Hepatocyte (in vitro differentiated cells): Measurements from ENCODE around the gene OPTC. TPM values are rescaled to one million over a fixed set of nuclear protein-coding genes. Genes with fewer than 3 reads are reported as not detected.

ENCODE experiments used
- DNase-seq: peaks from one replicate; pipeline ENCODE4 v3.0.0-alpha.2; 2016; ENCODE audit warnings: low spot score
- H2AFZ ChIP-seq: fragments of 200-600 bp; sonication (generic); 2 replicates; pipeline ENCODE4 v1.6.0; 2016; ENCODE audit warnings: antibody characterized with exemption, mild to moderate bottlenecking
- H3K27ac ChIP-seq: fragments of 200-600 bp; sonication (generic); 2 replicates; pipeline ENCODE4 v1.5.1; 2016; ENCODE audit warnings: mild to moderate bottlenecking
- H3K27me3 ChIP-seq: fragments of 200-600 bp; sonication (generic); 2 replicates; pipeline ENCODE4 v1.6.1; 2016
- H3K36me3 ChIP-seq: fragments of 200-600 bp; sonication (generic); replicated peaks from 2 replicates; pipeline ENCODE4 v1.5.1; 2016; ENCODE audit warnings: low read depth; ENCODE audit not compliant: insufficient read depth
- H3K4me1 ChIP-seq: fragments of 200-600 bp; sonication (generic); 2 replicates; pipeline ENCODE4 v1.5.1; 2016; ENCODE audit warnings: mild to moderate bottlenecking, moderate library complexity; ENCODE audit not compliant: insufficient read depth
- H3K4me2 ChIP-seq: fragments of 200-600 bp; sonication (generic); 2 replicates; pipeline ENCODE4 v1.6.0; 2016
- H3K4me3 ChIP-seq: fragments of 200-600 bp; sonication (generic); 2 replicates; pipeline ENCODE4 v1.5.1; 2016; ENCODE audit warnings: mild to moderate bottlenecking
- H3K79me2 ChIP-seq: fragments of 200-600 bp; sonication (generic); 2 replicates; pipeline ENCODE4 v1.6.0; 2017; ENCODE audit warnings: mild to moderate bottlenecking
- H3K9me2 ChIP-seq: fragments of 200-600 bp; sonication (generic); replicated peaks from 2 replicates; pipeline ENCODE4 v1.6.0; 2017; ENCODE audit warnings: mild to moderate bottlenecking; ENCODE audit not compliant: insufficient read depth
- H3K9me3 ChIP-seq: fragments of 200-600 bp; sonication (generic); 2 replicates; pipeline ENCODE4 v1.5.1; 2016; ENCODE audit warnings: low read depth, mild to moderate bottlenecking
- H4K20me1 ChIP-seq: fragments of 200-600 bp; sonication (generic); 2 replicates; pipeline ENCODE4 v1.6.0; 2016; ENCODE audit warnings: mild to moderate bottlenecking; ENCODE audit not compliant: insufficient read depth, poor library complexity, severe bottlenecking
- CTCF ChIP-seq: fragments of 200-600 bp; sonication (generic); IDR thresholded peaks from 2 replicates; pipeline ENCODE4 v1.5.1; 2016; ENCODE audit warnings: antibody characterized with exemption, mild to moderate bottlenecking; ENCODE audit not compliant: poor library complexity
- EZH2 ChIP-seq: fragments of 200-600 bp; sonication (generic); IDR thresholded peaks from 2 replicates; pipeline ENCODE4 v1.6.1; 2016; ENCODE audit warnings: antibody characterized with exemption, mild to moderate bottlenecking, borderline replicate concordance
- EZH2phosphoT487 ChIP-seq: fragments of 200-600 bp; sonication (generic); IDR thresholded peaks from one replicate; pipeline ENCODE4 v1.6.1; 2018; ENCODE audit warnings: antibody characterized with exemption, mild to moderate bottlenecking, low read depth, moderate library complexity; ENCODE audit not compliant: unreplicated experiment, severe bottlenecking
- WGBS: methylation state at CpG from one replicate; pipeline ENCODE4 v1.1.6; 2016; ENCODE audit warnings: low lambda C conversion rate; ENCODE audit errors: missing lambda C conversion rate; 5-methylcytosine and 5-hydroxymethylcytosine counted together
- polyA plus RNA-seq: library from polyadenylated mRNA; unstranded; fragments of >200 nt; fragmentation: Nextera tagmentation; extraction: Ambion mirVana; gene quantifications from 2 replicates; pipeline ENCODE4 v1.2.1, GENCODE V29; 2016
- total RNA-seq: library from RNA; depleted of rRNA; stranded (reverse); fragments of >200 nt; gene quantifications from 2 replicates; pipeline ENCODE4 v1.2.3, GENCODE V29; 2014

The OPTC gene
- total and polyA plus RNA-seq, 2 experiments from 2014 or later, result 0.28 TPM; not detected in 1

GRCh38 chr1:203512517-203512847, 18.5 kb downstream of the OPTC start:
- TF ChIP-seq EZH2phosphoT487 (no peak), CTCF (no peak), EZH2 (no peak)
- Histone ChIP-seq H3K4me2 (peak overlapping the region; percentile 6), H3K9me3 (no peaks in the 10 kb centered on the region), H2AFZ (no peak overlapping the region), H3K27me3 (no peaks in the 10 kb centered on the region), H3K79me2 (no peaks in the 10 kb centered on the region), H3K27ac (peak overlapping the region; percentile 94), H4K20me1 (no peaks in the 10 kb centered on the region), H3K4me3 (no peak overlapping the region), H3K36me3 (no peaks in the 10 kb centered on the region), H3K9me2 (no peaks in the 10 kb centered on the region), H3K4me1 (peaks cover 40% of the 10 kb centered on the region)
- 73% methylated on average over 1 of the region's 1 CpG for WGBS
- DNase-seq, result no peak

GRCh38 chr1:203512848-203513584, 19.1 kb downstream of the OPTC start:
- Histone ChIP-seq H3K4me3 (no peak overlapping the region), H3K4me2 (peak overlapping the region; percentile 55), H3K79me2 (no peaks in the 10 kb centered on the region), H3K27me3 (no peaks in the 10 kb centered on the region), H3K4me1 (peaks cover 37% of the 10 kb centered on the region), H3K9me3 (no peaks in the 10 kb centered on the region), H3K9me2 (no peaks in the 10 kb centered on the region), H4K20me1 (no peaks in the 10 kb centered on the region), H3K36me3 (no peaks in the 10 kb centered on the region), H3K27ac (peak overlapping the region; percentile 94), H2AFZ (peak overlapping the region; percentile 3)
- peak; percentile 88 for DNase-seq
- TF ChIP-seq CTCF (no peak), EZH2 (no peak), EZH2phosphoT487 (no peak)
- WGBS, result 27% methylated on average over 10 of the region's 10 CpGs

DNA sequence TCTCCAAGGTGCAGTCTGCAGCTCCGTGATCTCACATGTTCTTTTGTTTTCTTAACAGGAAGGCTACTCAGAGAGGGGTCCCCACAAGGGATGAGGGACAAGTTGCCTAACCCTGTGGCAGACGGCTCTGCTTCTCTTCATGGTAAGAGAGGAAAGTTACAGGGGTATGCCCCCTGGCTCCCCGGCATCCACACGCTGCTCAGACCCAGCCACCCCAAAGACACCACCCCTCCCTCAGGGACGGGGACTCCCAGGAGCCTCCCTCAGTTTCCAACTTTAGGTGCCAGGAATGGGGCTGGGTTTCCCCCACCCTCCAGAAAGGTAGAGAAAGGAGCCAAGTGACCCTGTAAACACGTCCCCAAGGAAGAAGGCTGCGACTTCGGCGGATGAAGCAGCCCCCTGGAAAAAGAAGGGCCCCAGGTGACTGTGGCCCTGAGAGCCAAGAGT, 19.7 kb downstream of the OPTC start:
- H3K36me3 ChIP-seq, result no peaks in the 10 kb centered on the region
- 61% methylated on average over 9 of the region's 9 CpGs for WGBS
- TF ChIP-seq EZH2phosphoT487, result no peak
- no peak for TF ChIP-seq EZH2
- no peak for TF ChIP-seq CTCF
- H4K20me1 ChIP-seq, result no peaks in the 10 kb centered on the region
- peak overlapping the region; percentile 55 for H3K4me2 ChIP-seq
- H3K9me2 ChIP-seq, result no peaks in the 10 kb centered on the region
- H3K9me3 ChIP-seq, result no peaks in the 10 kb centered on the region
- peak overlapping the region; percentile 3 for H2AFZ ChIP-seq
- no peak for DNase-seq
- peak overlapping the region; percentile 94 for H3K27ac ChIP-seq
- H3K4me3 ChIP-seq, result no peak overlapping the region
- no peaks in the 10 kb centered on the region for H3K27me3 ChIP-seq
- peaks cover 33% of the 10 kb centered on the region for H3K4me1 ChIP-seq
- no peaks in the 10 kb centered on the region for H3K79me2 ChIP-seq

DNA sequence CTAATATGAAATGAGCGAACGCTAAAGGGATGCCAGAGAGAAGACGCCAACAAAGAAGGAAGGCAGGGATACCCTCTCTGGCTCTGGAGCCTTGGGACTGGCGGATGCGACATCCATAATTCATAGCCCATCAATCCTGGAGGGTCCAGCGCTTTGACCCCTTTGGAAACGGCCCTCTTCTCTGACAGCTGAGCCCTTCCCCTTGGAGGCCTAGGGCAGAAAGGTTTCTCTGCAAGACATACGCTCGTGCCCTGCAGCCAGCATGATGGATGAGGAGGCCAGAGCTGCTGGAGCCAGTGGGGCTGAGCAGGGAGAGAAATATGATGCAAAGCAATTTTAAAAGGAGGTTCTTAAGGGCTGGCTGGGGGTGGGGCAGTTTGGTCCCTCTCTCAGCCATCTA, 22.2 kb downstream of the OPTC start:
- H3K9me2 ChIP-seq, result no peaks in the 10 kb centered on the region
- H3K9me3 ChIP-seq, result no peaks in the 10 kb centered on the region
- H3K27me3 ChIP-seq, result no peaks in the 10 kb centered on the region
- WGBS, result 93% methylated on average over 9 of the region's 9 CpGs
- H3K4me2 ChIP-seq, result no peak overlapping the region
- no peak overlapping the region for H3K4me3 ChIP-seq
- no peak for DNase-seq
- no peak overlapping the region for H3K27ac ChIP-seq
- H3K4me1 ChIP-seq, result peaks cover 48% of the 10 kb centered on the region
- H4K20me1 ChIP-seq, result no peaks in the 10 kb centered on the region
- no peak for TF ChIP-seq CTCF
- no peak for TF ChIP-seq EZH2phosphoT487
- TF ChIP-seq EZH2, result no peak
- no peak overlapping the region for H2AFZ ChIP-seq
- no peaks in the 10 kb centered on the region for H3K79me2 ChIP-seq
- H3K36me3 ChIP-seq, result no peaks in the 10 kb centered on the region
